ENCODE measurements around the gene TMEM174. TPM values are rescaled to one million over a fixed set of nuclear protein-coding genes. Genes with fewer than 3 reads are reported as not detected.

TMEM174 gene
- total and polyA plus RNA-seq, 2 donors (not counting 1 experiment from before 2014, with no cell fraction given): not detected

- H3K27ac ChIP-seq (ENCODE audit: low read length in 2 of 2): no peak overlapping the region
- intact Hi-C loops (cut with micrococcal nuclease): no loop called here
- peaks cover 45% of the 10 kb centered on the region for H3K27me3 Mint-ChIP-seq
Measured at GRCh38 chr5:73179730-73180129, 6.7 kb downstream of the TMEM174 start.

GRCh38 chr5:73180566-73180965 lies 7.6 kb downstream of the TMEM174 start:
- no peak overlapping the region for H2AFZ ChIP-seq (ENCODE audit: insufficient read depth, low read depth, low read length, poor library complexity, severe bottlenecking)
- Mint-ChIP-seq H3K9me3 (ENCODE audit: insufficient read depth) (peaks cover 4% of the 10 kb centered on the region), H3K27ac (no peak overlapping the region), H3K4me1 (no peaks in the 10 kb centered on the region), H3K4me3 (no peak overlapping the region), H3K27me3 (peaks cover 48% of the 10 kb centered on the region)
- H3K9me3 ChIP-seq (ENCODE audit: control extremely low read depth in 1 of 3, control insufficient read depth in 2 of 3, insufficient read depth in 1 of 3, low read length in 2 of 3): peaks cover 0 to 9% (median 5%) of the 10 kb centered on the region in 3 donors
- no peaks in the 10 kb centered on the region for H3K4me1 ChIP-seq (ENCODE audit: control insufficient read depth in 2 of 2, insufficient read depth in 2 of 2, low read length in 2 of 2)
- H3K4me2 ChIP-seq (replicated peaks; ENCODE audit: low read depth, low read length, poor library complexity, severe bottlenecking): no peak overlapping the region
- no peaks in the 10 kb centered on the region for H4K20me1 ChIP-seq (ENCODE audit: control insufficient read depth, insufficient read depth, low read length, poor library complexity, severe bottlenecking)
- H3K36me3 ChIP-seq (replicated peaks in 1 of 2; ENCODE audit: control extremely low read depth in 1 of 2, control insufficient read depth in 1 of 2, extremely low read depth in 1 of 2, insufficient read depth in 2 of 2, low read length in 1 of 2): no peaks in the 10 kb centered on the region
- no peak overlapping the region for H3K4me3 ChIP-seq (ENCODE audit: control extremely low read depth in 1 of 5, extremely low read depth in 1 of 5, insufficient read depth in 1 of 5, low read depth in 2 of 5, low read length in 4 of 5)
- POLR2A ChIA-PET: no interaction called here
- peaks cover 0 to 30% (median 8%) of the 10 kb centered on the region in 4 experiments for H3K27me3 ChIP-seq (replicated peaks in 1 of 4; ENCODE audit: control extremely low read depth in 1 of 4, control insufficient read depth in 3 of 4, insufficient read depth in 4 of 4, low read length in 3 of 4)
- CTCF ChIA-PET: no interaction called here
- H3K9ac ChIP-seq (ENCODE audit: low read length): no peak overlapping the region
- DNase-seq (no peak), ATAC-seq (ENCODE audit: low read depth) (no peak)
- H3K79me2 ChIP-seq (ENCODE audit: control insufficient read depth, insufficient read depth, low read length): no peaks in the 10 kb centered on the region
- intact Hi-C loops (cut with micrococcal nuclease): no loop called here
- no peak overlapping the region for H3K27ac ChIP-seq (ENCODE audit: low read length in 2 of 2)
- TF ChIP-seq EZH2 (IDR thresholded peaks at IDR 0.05; ENCODE audit: borderline replicate concordance, insufficient read depth, low read depth, low read length, poor library complexity, severe bottlenecking): no peak
- no peak for TF ChIP-seq CTCF (IDR thresholded peaks at IDR 0.05)

More at GRCh38 chr5:73179730-73180129, 6.7 kb downstream of the TMEM174 start:
- DNase-seq (no peak), ATAC-seq (ENCODE audit: low read depth) (no peak)
- POLR2A ChIA-PET: no interaction called here
- no peaks in the 10 kb centered on the region for H3K9me3 Mint-ChIP-seq (ENCODE audit: insufficient read depth)
- no peak overlapping the region for H3K4me3 ChIP-seq (ENCODE audit: control extremely low read depth in 1 of 5, extremely low read depth in 1 of 5, insufficient read depth in 1 of 5, low read depth in 2 of 5, low read length in 4 of 5)
- peaks cover 0 to 30% (median 7%) of the 10 kb centered on the region in 4 experiments for H3K27me3 ChIP-seq (replicated peaks in 1 of 4; ENCODE audit: control extremely low read depth in 1 of 4, control insufficient read depth in 3 of 4, insufficient read depth in 4 of 4, low read length in 3 of 4)
- H4K20me1 ChIP-seq (ENCODE audit: control insufficient read depth, insufficient read depth, low read length, poor library complexity, severe bottlenecking): no peaks in the 10 kb centered on the region
- no peaks in the 10 kb centered on the region for H3K36me3 ChIP-seq (replicated peaks in 1 of 2; ENCODE audit: control extremely low read depth in 1 of 2, control insufficient read depth in 1 of 2, extremely low read depth in 1 of 2, insufficient read depth in 2 of 2, low read length in 1 of 2)
- no CpG with 5 or more reads among the region's 3 CpGs for WGBS (ENCODE audit: insufficient coverage)
- peaks cover 0 to 7% (median 0%) of the 10 kb centered on the region in 3 donors for H3K9me3 ChIP-seq (ENCODE audit: control extremely low read depth in 1 of 3, control insufficient read depth in 2 of 3, insufficient read depth in 1 of 3, low read length in 2 of 3)
- no peak for TF ChIP-seq EZH2 (IDR thresholded peaks at IDR 0.05; ENCODE audit: borderline replicate concordance, insufficient read depth, low read depth, low read length, poor library complexity, severe bottlenecking)
- no peak for TF ChIP-seq CTCF (IDR thresholded peaks at IDR 0.05)
- H2AFZ ChIP-seq (ENCODE audit: insufficient read depth, low read depth, low read length, poor library complexity, severe bottlenecking): no peak overlapping the region
- no peak overlapping the region for H3K9ac ChIP-seq (ENCODE audit: low read length)
- no peaks in the 10 kb centered on the region for H3K4me1 ChIP-seq (ENCODE audit: control insufficient read depth in 2 of 2, insufficient read depth in 2 of 2, low read length in 2 of 2)
- CTCF ChIA-PET: no interaction called here
- no peaks in the 10 kb centered on the region for H3K4me1 Mint-ChIP-seq
- no peak overlapping the region for H3K4me3 Mint-ChIP-seq
- H3K79me2 ChIP-seq (ENCODE audit: control insufficient read depth, insufficient read depth, low read length): no peaks in the 10 kb centered on the region
- H3K4me2 ChIP-seq (replicated peaks; ENCODE audit: low read depth, low read length, poor library complexity, severe bottlenecking): no peak overlapping the region
- no peak overlapping the region for H3K27ac Mint-ChIP-seq

Measured in B cell (primary cell).